ENCODE results near the gene RAB8A. TPM values are rescaled to one million over a fixed set of nuclear protein-coding genes. Genes with fewer than 3 reads are reported as not detected.

The RAB8A gene
- total and polyA plus RNA-seq, 9 of the 15 experiments (the other 6 are each of a cell fraction or from before 2014, with no cell fraction given): 11.2 to 102 (median 53.2) TPM

DNA sequence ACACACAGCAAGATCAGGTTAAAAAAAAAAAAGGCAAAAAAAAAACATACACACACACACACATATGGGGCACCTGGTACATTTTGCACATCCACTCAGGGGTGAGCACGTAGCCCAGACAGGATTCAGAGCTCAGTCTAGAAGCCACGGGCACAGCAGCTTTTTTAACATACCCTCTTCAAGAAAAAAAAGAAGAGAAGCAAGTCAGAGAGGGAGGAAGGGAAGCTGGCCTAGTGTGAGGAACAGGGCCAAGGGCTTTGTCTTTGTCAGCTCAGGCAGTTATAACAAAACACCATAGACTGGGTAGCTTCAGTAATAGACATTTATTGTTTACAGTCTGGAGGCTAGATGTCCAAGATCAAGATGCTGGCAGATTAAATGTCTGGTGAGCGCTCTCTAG lies 37.7 kb upstream of the RAB8A start:
- 71% methylated on average over 3 of the region's 3 CpGs for WGBS (ENCODE audit: insufficient coverage, low coverage, missing lambda C conversion rate)
- no peaks in the 10 kb centered on the region for H3K36me3 ChIP-seq (ENCODE audit: control insufficient read depth, insufficient read depth, low read length)
- in situ Hi-C loops (cut with MboI) (no loop called here), intact Hi-C loops (cut with micrococcal nuclease) (no loop called here)
- no peak for DNase-seq (ENCODE audit: extremely low read depth in 1 of 4, low spot score in 3 of 4)
- no peak for ATAC-seq
- BruUV-seq (replicated peaks): no TSS peak
- H4K20me1 ChIP-seq (replicated peaks; ENCODE audit: control insufficient read depth, insufficient read depth, low read length): peaks cover 6% of the 10 kb centered on the region
- ChIA-PET CTCF (ENCODE audit: low intra/inter-chr PET ratio) (no interaction called here), POLR2A (interaction anchor here (0.6 to 1.4 kb wide), 8 partner anchors 10 to 25 kb away, joined by 3 to 8 read pairs (median 3); no protein-coding TSS in a partner anchor)
- H3K27ac ChIP-seq (ENCODE audit: extremely low read depth, low read depth, low read length): no peak overlapping the region
- no peaks in the 10 kb centered on the region for H3K9me1 ChIP-seq (ENCODE audit: control insufficient read depth, insufficient read depth, low read length)
- peaks cover 14% of the 10 kb centered on the region; the same call in 1 of the 3 replicates for H3K79me2 ChIP-seq (ENCODE audit: control insufficient read depth, insufficient read depth, low read length)
- H3K27me3 ChIP-seq (ENCODE audit: control insufficient read depth in 2 of 2, insufficient read depth in 2 of 2, low read length in 2 of 2): no peaks in the 10 kb centered on the region
- H3K9me3 ChIP-seq (replicated peaks; ENCODE audit: control insufficient read depth, insufficient read depth, low read depth, low read length): no peaks in the 10 kb centered on the region
- FAIRE-seq: no peak
- no peak overlapping the region for H2AFZ ChIP-seq (ENCODE audit: low read depth, low read length)
- peak; percentile 31; the same call in 1 of the 2 replicates for TF ChIP-seq ZNF384 (IDR thresholded peaks at IDR 0.05; ENCODE audit: low read depth, low read length)
- no peak for TF ChIP-seq LCOR (CRISPR knock-in tag; IDR thresholded peaks at IDR 0.05)
- no peak overlapping the region for H3K9ac ChIP-seq (ENCODE audit: insufficient read depth in 1 of 2, low read depth in 2 of 2, low read length in 2 of 2)
- no peak overlapping the region for H3K4me2 ChIP-seq (ENCODE audit: insufficient read depth, low read length)
- H3K4me1 ChIP-seq (replicated peaks in 1 of 2; ENCODE audit: control insufficient read depth in 2 of 2, insufficient read depth in 2 of 2, low read length in 2 of 2): peaks cover 31 to 49% of the 10 kb centered on the region in 2 experiments
- H3K4me3 ChIP-seq: no peak overlapping the region

DNA sequence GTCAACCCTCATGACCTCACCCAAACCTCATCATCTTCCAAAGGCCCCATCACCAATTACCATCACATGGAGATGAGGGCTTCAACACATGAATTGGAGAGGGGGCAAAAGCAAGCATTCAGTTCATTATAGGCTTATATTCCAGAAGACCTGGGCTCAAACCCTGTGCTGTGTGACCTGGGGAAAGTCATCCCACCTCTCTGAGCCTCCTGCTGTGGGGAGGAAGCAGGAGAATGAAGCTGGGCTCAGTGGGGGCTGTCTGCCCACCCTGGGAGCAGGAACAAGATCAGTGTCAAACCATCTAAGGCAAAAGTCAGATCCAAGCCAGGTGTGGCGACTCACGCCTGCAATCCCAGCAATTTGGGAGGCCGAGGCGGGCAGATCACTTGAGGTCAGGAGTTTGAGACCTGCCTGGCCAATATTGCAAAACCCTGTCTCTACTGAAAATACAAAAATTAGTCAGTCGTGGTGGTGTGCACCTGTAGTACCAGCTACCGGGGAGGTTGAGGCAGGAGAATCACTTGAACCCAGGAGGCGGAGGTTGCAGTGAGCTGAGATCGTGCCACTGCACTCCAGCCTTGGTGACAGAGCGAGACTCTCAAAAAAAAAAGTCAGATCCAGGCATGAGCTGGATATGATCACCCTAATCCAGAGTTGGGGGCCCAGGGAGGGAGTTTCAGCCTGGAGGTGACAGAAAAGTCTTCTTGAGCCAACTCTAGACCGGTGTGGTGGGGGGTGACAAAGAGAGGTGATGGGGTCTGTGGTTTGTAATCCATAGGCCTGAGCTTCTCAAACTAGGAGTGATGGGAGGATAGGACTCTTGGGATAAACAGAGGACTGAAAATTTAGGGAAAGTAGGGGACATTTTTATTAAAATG lies 37.0 kb upstream of the RAB8A start:
- DNase-seq (ENCODE audit: extremely low read depth in 1 of 4, low spot score in 3 of 4) (no peak), ATAC-seq (no peak), FAIRE-seq (no peak)
- Histone ChIP-seq H3K4me3 (no peak overlapping the region), H3K27ac (ENCODE audit: extremely low read depth, low read depth, low read length) (no peak overlapping the region), H3K9ac (ENCODE audit: insufficient read depth in 1 of 2, low read depth in 2 of 2, low read length in 2 of 2) (no peak overlapping the region), H3K79me2 (ENCODE audit: control insufficient read depth, insufficient read depth, low read length) (peaks cover 14% of the 10 kb centered on the region; the same call in 1 of the 3 replicates), H3K4me1 (replicated peaks in 1 of 2; ENCODE audit: control insufficient read depth in 2 of 2, insufficient read depth in 2 of 2, low read length in 2 of 2) (peaks cover 38 to 48% of the 10 kb centered on the region in 2 experiments), H3K9me3 (replicated peaks; ENCODE audit: control insufficient read depth, insufficient read depth, low read depth, low read length) (no peaks in the 10 kb centered on the region), H4K20me1 (replicated peaks; ENCODE audit: control insufficient read depth, insufficient read depth, low read length) (peaks cover 11% of the 10 kb centered on the region), H3K4me2 (ENCODE audit: insufficient read depth, low read length) (no peak overlapping the region), H3K9me1 (ENCODE audit: control insufficient read depth, insufficient read depth, low read length) (no peaks in the 10 kb centered on the region), H3K27me3 (ENCODE audit: control insufficient read depth in 2 of 2, insufficient read depth in 2 of 2, low read length in 2 of 2) (no peaks in the 10 kb centered on the region), H2AFZ (ENCODE audit: low read depth, low read length) (no peak overlapping the region), H3K36me3 (ENCODE audit: control insufficient read depth, insufficient read depth, low read length) (no peaks in the 10 kb centered on the region)
- POLR2A ChIA-PET: interaction anchor here (0.6 to 1.4 kb wide), 7 partner anchors 10 to 127 kb away, joined by 3 to 6 read pairs (median 3); no protein-coding TSS in a partner anchor
- TF ChIP-seq RBM25 (IDR thresholded peaks at IDR 0.05; ENCODE audit: low read depth, low read length, severe bottlenecking) (peak; percentile 27), ZFP36 (IDR thresholded peaks at IDR 0.05; ENCODE audit: low read depth, low read length, partially characterized antibody) (peak; percentile 62), BCOR (IDR thresholded peaks at IDR 0.05) (peak; percentile 55; the same call in 1 of the 2 replicates), ZNF143 (CRISPR knock-in tag; IDR thresholded peaks at IDR 0.05) (no peak)
- TF ChIP-seq, protein P1, sequence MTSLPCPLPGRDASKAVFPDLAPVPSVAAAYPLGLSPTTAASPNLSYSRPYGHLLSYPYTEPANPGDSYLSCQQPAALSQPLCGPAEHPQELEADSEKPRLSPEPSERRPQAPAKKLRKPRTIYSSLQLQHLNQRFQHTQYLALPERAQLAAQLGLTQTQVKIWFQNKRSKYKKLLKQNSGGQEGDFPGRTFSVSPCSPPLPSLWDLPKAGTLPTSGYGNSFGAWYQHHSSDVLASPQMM (CRISPR knock-in tag; IDR thresholded peaks at IDR 0.05): no peak
- CTCF ChIA-PET (ENCODE audit: low intra/inter-chr PET ratio): no interaction called here
- no TSS peak for BruUV-seq (replicated peaks)
- whole genome bisulfite sequencing (ENCODE audit: insufficient coverage, low coverage, missing lambda C conversion rate): 82% methylated on average over 10 of the region's 10 CpGs
- intact Hi-C loops (cut with micrococcal nuclease) (no loop called here), in situ Hi-C loops (cut with MboI) (no loop called here)
